Measurements from ENCODE around the gene SMIM24.
A peak's percentile ranks its signal among the peaks of the same experiment; 100 is the strongest.
"Not testable (repeated sequence)": the region's sequence is repeated elsewhere in the genome, so short reads cannot be mapped to it uniquely, and the experiment has no call there.

Gene SMIM24

GRCh38 chr19:3454656-3455392 is 25.5 kb downstream of the SMIM24 start:
- no peak for DNase-seq

- no peak for DNase-seq
Measured at GRCh38 chr19:3453840-3454239, 26.5 kb downstream of the SMIM24 start.

- not testable (repeated sequence) for DNase-seq
Measured at GRCh38 chr19:3452942-3453214, 27.4 kb downstream of the SMIM24 start.

GRCh38 chr19:3452171-3452941 is 28.0 kb downstream of the SMIM24 start:
- no peak for DNase-seq

- no peak for DNase-seq
Measured at GRCh38 chr19:3451451-3451866, 28.9 kb downstream of the SMIM24 start.

GRCh38 chr19:3450796-3451411 is 29.4 kb downstream of the SMIM24 start:
- no peak for DNase-seq

GRCh38 chr19:3448616-3449334 is 31.6 kb downstream of the SMIM24 start:
- DNase-seq, result no peak

GRCh38 chr19:3446657-3447056 is 33.7 kb downstream of the SMIM24 start:
- not testable (repeated sequence) for DNase-seq

GRCh38 chr19:3444695-3445234 is 35.6 kb downstream of the SMIM24 start:
- DNase-seq, result no peak

- no peak for DNase-seq
Measured at GRCh38 chr19:3443840-3444694, 36.3 kb downstream of the SMIM24 start.

GRCh38 chr19:3442487-3443071 is 37.7 kb downstream of the SMIM24 start:
- no peak for DNase-seq

- DNase-seq, result no peak
Measured at GRCh38 chr19:3441986-3442329, 38.4 kb downstream of the SMIM24 start.

GRCh38 chr19:3441089-3441985 is 39.0 kb downstream of the SMIM24 start:
- DNase-seq, result no peak

- peak; percentile 67 for DNase-seq
Measured at GRCh38 chr19:3440082-3440481, 40.2 kb downstream of the SMIM24 start.

- DNase-seq, result peak; percentile 95
Measured at GRCh38 chr19:3434630-3435553, 45.4 kb downstream of the SMIM24 start.

GRCh38 chr19:3433805-3434540 is 46.4 kb downstream of the SMIM24 start:
- no peak for DNase-seq

GRCh38 chr19:3433313-3433712 is 47.0 kb downstream of the SMIM24 start:
- DNase-seq, result no peak

- DNase-seq, result no peak
Measured at GRCh38 chr19:3431760-3432397, 48.4 kb downstream of the SMIM24 start.

GRCh38 chr19:3430366-3430680 is 50.0 kb downstream of the SMIM24 start:
- DNase-seq, result not testable (repeated sequence)
